ENCODE data around the gene SIRT3.
"Not testable (repeated sequence)": the region's sequence is repeated elsewhere in the genome, so short reads cannot be mapped to it uniquely, and the experiment has no call there.

Gene SIRT3

GRCh38 chr11:203056-203944, 32.8 kb downstream of the SIRT3 start:
- DNase-seq (ENCODE audit: low read depth), result no peak

GRCh38 chr11:202490-202889, 33.7 kb downstream of the SIRT3 start:
- no peak for DNase-seq (ENCODE audit: low read depth)

DNA sequence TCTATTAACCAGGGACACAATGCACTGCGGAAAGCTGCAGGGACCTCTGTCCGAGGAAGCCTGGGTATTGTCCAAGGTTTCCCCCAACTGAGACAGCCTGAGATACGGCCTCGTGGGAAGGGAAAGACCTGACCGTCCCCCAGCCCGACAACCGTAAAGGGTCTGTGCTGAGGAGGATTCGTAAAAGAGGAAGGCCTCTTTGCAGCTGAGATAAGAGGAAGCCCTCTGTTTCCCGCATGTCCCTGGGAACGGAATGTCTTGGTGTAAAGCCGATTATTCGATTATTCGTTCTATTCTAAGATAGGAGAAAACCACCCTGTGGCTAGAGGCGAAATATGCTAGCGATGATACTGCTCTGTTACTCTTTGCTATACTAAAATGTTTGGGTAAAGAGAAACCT, 34.2 kb downstream of the SIRT3 start:
- no peak for DNase-seq (ENCODE audit: low read depth)

DNA sequence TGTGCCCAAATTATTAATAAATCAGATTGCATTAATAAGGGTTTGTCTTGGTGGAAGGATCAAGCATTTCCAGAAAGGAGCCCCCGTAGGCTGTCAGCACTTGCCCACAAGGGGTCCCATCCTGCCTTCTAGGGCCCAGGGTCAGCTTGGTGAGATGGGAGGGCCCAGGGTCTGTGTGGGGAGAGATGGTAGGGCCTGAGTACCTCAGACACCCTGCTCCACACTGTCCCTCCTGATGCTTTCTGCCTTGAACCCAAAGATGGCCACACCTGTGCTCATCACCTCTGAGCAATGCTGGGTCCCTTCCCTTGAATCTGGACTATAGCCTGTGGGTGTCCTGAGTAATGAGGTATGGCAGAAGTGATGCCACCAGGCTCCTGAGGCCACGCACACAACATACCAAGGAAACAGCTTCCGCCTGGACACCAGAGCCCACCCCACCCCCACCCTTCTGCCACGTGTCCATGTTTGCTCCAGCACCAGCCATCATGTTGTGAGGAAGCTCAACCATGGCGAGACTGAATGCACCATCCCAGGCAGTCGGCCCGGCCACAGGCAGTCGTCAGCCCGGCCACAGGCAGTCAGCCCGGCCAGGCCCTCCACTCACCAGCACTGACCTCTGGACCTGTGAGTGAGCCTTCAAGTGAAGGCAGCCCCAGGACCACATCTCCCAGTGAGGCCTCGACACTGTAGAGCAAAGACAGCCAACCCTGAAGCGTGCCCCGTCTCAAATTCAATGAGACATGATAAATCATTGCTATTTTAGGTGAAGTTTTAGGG, 35.7 kb downstream of the SIRT3 start:
- DNase-seq (ENCODE audit: low read depth), result no peak

GRCh38 chr11:199782-200181, 36.4 kb downstream of the SIRT3 start:
- no peak for DNase-seq (ENCODE audit: low read depth)

DNA sequence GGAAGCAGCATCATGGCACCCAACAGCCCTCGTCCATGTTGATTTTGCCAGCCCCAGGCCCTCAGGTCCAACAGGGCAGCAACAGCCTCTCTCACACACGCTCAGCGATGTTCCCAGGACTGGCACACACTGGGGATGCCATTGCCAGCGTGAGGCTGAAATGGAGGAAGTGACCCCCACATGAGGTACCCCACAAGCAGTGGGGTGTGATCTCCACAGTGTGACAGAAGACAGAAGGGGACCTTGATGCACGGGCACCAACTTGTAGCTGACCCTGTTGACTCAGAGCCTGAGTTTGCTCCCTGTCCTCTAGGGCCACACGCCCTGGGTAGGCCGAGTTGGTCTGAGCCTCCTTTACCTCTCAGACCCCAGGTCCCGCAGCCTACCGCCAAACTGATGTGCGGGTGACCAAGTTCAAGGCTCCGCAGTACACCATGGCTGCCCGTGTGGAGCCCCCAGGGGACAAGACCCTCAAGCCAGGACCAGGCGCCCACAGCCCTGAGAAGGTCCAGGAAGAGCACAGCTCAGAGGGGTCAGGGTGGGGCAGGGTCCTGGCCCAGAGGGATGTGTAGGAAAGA, 37.0 kb downstream of the SIRT3 start:
- no peak for DNase-seq (ENCODE audit: low read depth)

GRCh38 chr11:198236-198806, 37.8 kb downstream of the SIRT3 start:
- no peak for DNase-seq (ENCODE audit: low read depth)

- DNase-seq (ENCODE audit: low read depth), result no peak
These were observed 38.4 kb downstream of the SIRT3 start for GRCh38 chr11:197741-198235.

- no peak for DNase-seq (ENCODE audit: low read depth)
These were observed 39.1 kb downstream of the SIRT3 start for GRCh38 chr11:196786-197731.

DNA sequence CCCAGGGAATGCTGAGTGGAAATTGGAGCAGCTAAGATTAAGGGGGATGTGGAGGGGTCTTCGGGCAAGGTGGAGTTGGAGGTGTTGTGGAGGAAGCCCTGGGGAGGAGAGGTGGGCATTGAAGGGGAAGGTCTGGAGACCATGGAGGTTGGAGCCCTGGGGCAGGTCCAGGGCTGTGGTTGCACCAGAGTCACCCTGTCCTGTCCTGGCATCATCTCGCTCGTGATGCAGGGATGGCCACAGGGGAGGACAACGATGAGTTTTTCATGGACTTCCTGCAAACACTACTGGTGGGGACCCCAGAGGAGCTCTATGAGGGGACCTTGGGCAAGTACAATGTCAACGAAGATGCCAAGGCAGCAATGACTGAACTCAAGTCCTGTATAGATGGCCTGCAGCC, 42.7 kb downstream of the SIRT3 start:
- not testable (repeated sequence) for DNase-seq (ENCODE audit: low read depth)

DNA sequence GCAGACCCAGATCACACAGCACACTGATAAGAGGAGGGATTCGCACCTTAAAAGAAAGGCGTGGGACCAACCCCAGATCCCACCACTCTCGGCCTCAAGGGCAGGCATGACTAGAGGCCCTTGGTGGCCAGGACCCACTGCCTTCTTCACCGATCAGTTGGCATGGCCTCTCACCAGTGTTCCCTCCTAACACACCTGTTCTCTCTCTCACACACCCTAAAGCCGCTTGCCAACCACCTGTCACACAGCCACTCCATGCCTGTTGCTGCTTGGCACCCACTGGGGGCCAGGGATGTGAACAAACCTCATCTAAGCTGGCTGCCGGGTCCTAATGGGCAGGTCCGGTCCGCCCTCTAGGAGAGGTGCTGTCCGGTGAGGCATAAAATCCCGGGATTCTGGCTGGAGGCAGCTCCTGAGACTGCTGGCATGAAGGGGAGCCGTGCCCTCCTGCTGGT, 43.4 kb downstream of the SIRT3 start, which contains the start of gene SCGB1C1:
Gene SCGB1C1, plus strand, starts transcription at position 405 of the 455 bp plus-strand sequence. Its CDS starts 22 bp downstream, at position 427.
- not testable (repeated sequence) for DNase-seq (ENCODE audit: low read depth)

DNA sequence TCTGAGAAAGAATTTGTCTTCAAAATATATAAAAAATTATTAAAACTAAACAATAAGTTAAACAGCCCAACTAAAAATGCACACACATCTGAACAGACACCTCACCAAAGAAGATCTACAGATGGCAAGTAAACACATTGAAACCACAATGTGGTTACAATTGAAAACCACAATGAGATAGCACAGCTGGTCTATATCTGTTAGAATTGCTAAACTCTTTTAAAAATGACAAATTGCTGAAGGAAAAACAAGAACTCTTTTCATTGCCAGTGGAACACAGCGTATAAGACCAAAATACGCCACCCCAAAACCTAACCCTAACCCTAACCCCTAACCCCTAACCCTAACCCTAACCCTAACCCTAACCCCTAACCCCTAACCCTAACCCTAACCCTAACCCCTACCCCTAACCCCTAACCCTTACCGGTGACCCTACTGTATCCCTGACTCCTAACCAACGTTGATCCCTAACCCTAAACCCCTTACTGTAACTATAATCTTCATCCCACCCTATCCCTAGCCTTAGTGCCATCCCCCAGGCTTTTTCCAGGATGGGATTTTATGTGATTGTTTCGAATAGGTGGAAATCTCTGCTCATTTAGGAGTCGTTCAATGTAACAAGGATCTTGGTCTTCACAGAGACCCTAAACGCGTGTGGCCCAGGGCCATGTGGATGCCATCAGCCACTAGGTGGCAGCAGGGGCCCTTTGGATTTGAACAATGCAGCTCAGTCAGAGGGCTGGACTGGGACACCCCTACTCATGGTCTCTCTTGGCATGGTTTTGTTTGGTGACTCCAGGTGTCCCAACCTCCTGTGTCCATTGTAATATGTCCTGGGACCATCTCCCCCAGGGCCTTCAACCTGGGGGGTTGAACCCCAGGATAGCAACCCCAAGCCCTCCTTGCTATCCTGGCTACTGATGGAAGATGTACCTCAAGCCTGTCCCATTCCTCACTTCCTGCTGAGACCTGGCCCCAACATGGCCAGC, 44.4 kb downstream of the SIRT3 start:
- not testable (repeated sequence) for DNase-seq (ENCODE audit: low read depth)

GRCh38 chr11:190546-190945, 45.6 kb downstream of the SIRT3 start:
- DNase-seq (ENCODE audit: low read depth), result not testable (repeated sequence)

DNA sequence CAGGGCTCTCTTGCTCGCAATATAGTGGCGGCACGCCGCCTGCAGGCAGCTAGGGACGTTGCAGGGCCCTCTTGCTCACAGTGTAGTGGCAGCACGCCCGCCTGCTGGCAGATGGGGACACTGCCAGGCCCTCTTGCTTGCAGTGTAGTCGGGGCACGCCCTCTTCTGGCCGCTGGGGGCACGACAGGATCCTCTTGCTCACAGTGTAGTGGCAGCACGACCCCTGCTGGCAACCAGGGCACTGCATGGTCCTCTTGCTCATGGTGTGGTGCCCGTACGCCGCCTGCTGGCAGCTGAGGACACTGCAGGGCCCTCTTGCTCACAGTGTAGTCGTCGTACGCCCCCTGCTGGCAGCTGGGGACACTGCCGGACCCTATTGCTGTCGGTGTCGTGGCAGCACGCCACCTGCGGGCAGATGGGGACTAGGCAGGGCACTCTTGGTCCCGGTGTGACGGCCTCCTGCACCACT, 46.3 kb downstream of the SIRT3 start:
- DNase-seq (ENCODE audit: low read depth), result not testable (repeated sequence)

DNA sequence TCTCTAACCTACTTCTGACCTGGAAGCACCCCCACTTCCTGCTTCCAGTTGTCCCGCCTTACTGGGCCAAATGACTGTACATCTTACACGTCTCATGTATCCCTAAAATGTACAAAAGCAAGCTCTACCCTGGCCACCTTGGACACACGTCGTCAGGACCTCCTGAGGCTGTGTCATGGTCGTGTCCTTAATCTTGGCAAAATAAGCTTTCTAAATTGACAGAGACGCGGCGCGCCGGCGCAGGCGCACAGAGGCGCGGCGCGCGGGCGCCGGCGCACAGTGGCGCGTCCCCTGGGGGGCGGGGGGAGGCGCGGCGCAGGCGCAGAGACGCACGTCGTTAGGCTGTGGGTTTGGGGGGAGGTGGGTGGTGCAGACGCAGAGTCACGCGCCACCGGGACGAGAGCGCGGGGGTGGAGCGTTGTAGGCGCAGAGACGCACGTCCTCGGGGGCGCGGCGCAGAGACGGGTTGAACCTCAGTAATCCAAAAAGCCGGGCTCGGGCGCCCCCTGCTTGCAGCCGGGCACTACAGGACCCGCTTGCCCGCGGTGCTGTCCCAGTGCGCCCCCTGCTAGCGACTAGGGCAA, 46.9 kb downstream of the SIRT3 start:
- DNase-seq (ENCODE audit: low read depth), result not testable (repeated sequence)

GRCh38 chr11:180242-180641, 55.9 kb downstream of the SIRT3 start:
- not testable (repeated sequence) for DNase-seq (ENCODE audit: low read depth)

Data from stimulated activated CD8-positive, alpha-beta memory T cell treated with anti-CD3 and anti-CD28 coated beads, Interleukin-15, amount 100 ng/mL, for 1 hour (primary cell).